ENCODE measurements around the gene TWF2. TPM values are rescaled to one million over a fixed set of nuclear protein-coding genes. Genes with fewer than 3 reads are reported as not detected.

TWF2 gene
- total RNA-seq, 4 donors from 2014 or later = 33.2 to 46.2 (median 42.6) TPM

- H3K9me3 ChIP-seq = no peaks in the 10 kb centered on the region
- H3K4me1 ChIP-seq = peaks cover 28% of the 10 kb centered on the region
- H3K27me3 ChIP-seq = no peaks in the 10 kb centered on the region
- 59% methylated on average over 8 of the region's 8 CpGs for WGBS
- no peak for DNase-seq (ENCODE audit: low spot score in 2 of 2)
- H3K27ac ChIP-seq = no peak overlapping the region
- no peak for TF ChIP-seq CTCF (IDR thresholded peaks at IDR 0.05)
- no peak for TF ChIP-seq EP300 (IDR thresholded peaks at IDR 0.05)
- no peak overlapping the region for H3K4me3 ChIP-seq
- H3K36me3 ChIP-seq = peaks cover 10% of the 10 kb centered on the region
Observed at GRCh38 chr3:52281981-52282801, 43.2 kb upstream of the TWF2 start.

- DNase-seq (ENCODE audit: low spot score in 2 of 2) = no peak
- no peaks in the 10 kb centered on the region for H3K9me3 ChIP-seq
- H3K4me1 ChIP-seq = peaks cover 41% of the 10 kb centered on the region
- no peaks in the 10 kb centered on the region for H3K27me3 ChIP-seq
- peak overlapping the region; percentile 98 for H3K27ac ChIP-seq
- peak overlapping the region; percentile 90 for H3K4me3 ChIP-seq
- WGBS = 4% methylated on average over 6 of the region's 6 CpGs
- no peak for TF ChIP-seq EP300 (IDR thresholded peaks at IDR 0.05)
- no peak for TF ChIP-seq POLR2AphosphoS5 (IDR thresholded peaks at IDR 0.05)
- TF ChIP-seq POLR2A (IDR thresholded peaks at IDR 0.05) = no peak
- no peak for TF ChIP-seq CTCF (IDR thresholded peaks at IDR 0.05)
- peaks cover 10% of the 10 kb centered on the region for H3K36me3 ChIP-seq
Observed at GRCh38 chr3:52280050-52280461, 41.1 kb upstream of the TWF2 start.

- Histone ChIP-seq H3K27me3 (no peaks in the 10 kb centered on the region), H3K4me3 (peak overlapping the region; percentile 90), H3K36me3 (peaks cover 10% of the 10 kb centered on the region), H3K9me3 (no peaks in the 10 kb centered on the region), H3K4me1 (peaks cover 45% of the 10 kb centered on the region), H3K27ac (peak overlapping the region; percentile 98)
- 15% methylated on average over 2 of the region's 2 CpGs for WGBS
- TF ChIP-seq POLR2AphosphoS5 (IDR thresholded peaks at IDR 0.05) (no peak), POLR2A (IDR thresholded peaks at IDR 0.05) (no peak), CTCF (IDR thresholded peaks at IDR 0.05) (no peak), EP300 (IDR thresholded peaks at IDR 0.05) (no peak)
- DNase-seq (ENCODE audit: low spot score in 2 of 2) = no peak
Observed at GRCh38 chr3:52279596-52279995, 40.6 kb upstream of the TWF2 start.

GRCh38 chr3:52278510-52279069 is 39.6 kb upstream of the TWF2 start, which contains the start of gene WDR82:
Gene WDR82, minus strand, starts transcription at chr3:52278649. Its CDS starts 288 bp downstream, at chr3:52278361.
- Histone ChIP-seq H3K36me3 (peaks cover 5% of the 10 kb centered on the region), H3K27ac (peak within 1 kb of the TSS; percentile 98), H3K4me1 (peaks cover 53% of the 10 kb centered on the region), H3K9me3 (no peaks in the 10 kb centered on the region), H3K27me3 (no peaks in the 10 kb centered on the region), H3K4me3 (peak within 1 kb of the TSS; percentile 90)
- TF ChIP-seq POLR2A (IDR thresholded peaks at IDR 0.05) = peak; percentile 47 to 80
- peak; percentile 49 to 60 (median 53) for TF ChIP-seq POLR2AphosphoS5 (IDR thresholded peaks at IDR 0.05)
- no peak for TF ChIP-seq EP300 (IDR thresholded peaks at IDR 0.05)
- peak; percentile 26 to 46 for TF ChIP-seq CTCF (IDR thresholded peaks at IDR 0.05)
- DNase-seq (ENCODE audit: low spot score in 2 of 2) = peak; percentile 98
- under 1% methylated on average over 26 of the region's 58 CpGs for WGBS

- DNase-seq (ENCODE audit: low spot score in 2 of 2) = peak in 1 of 2 donors; percentile 84
Observed at GRCh38 chr3:52277972-52278509, 39.1 kb upstream of the TWF2 start.

More at GRCh38 chr3:52277972-52278509, 39.1 kb upstream of the TWF2 start:
- WGBS = under 1% methylated on average over 19 of the region's 54 CpGs
- Histone ChIP-seq H3K4me1 (peaks cover 59% of the 10 kb centered on the region), H3K36me3 (peaks cover 5% of the 10 kb centered on the region), H3K4me3 (peak overlapping the region; percentile 90), H3K27me3 (no peaks in the 10 kb centered on the region), H3K27ac (peak overlapping the region; percentile 98), H3K9me3 (no peaks in the 10 kb centered on the region)
- TF ChIP-seq CTCF (IDR thresholded peaks at IDR 0.05) (peak in 1 of 2 donors; percentile 64), POLR2AphosphoS5 (IDR thresholded peaks at IDR 0.05) (peak in 1 of 3 donors; percentile 20), EP300 (IDR thresholded peaks at IDR 0.05) (no peak)

All from suprapubic skin (tissue), 4 donors.